IPS DF 19.7 (cell line): ENCODE data around the gene ALG8.

ENCODE experiments used
- DNase-seq: peaks from one replicate; pipeline ENCODE4 v3.0.0-alpha.2; 2013; ENCODE audit warnings: low read depth, low spot score

Gene ALG8

DNA sequence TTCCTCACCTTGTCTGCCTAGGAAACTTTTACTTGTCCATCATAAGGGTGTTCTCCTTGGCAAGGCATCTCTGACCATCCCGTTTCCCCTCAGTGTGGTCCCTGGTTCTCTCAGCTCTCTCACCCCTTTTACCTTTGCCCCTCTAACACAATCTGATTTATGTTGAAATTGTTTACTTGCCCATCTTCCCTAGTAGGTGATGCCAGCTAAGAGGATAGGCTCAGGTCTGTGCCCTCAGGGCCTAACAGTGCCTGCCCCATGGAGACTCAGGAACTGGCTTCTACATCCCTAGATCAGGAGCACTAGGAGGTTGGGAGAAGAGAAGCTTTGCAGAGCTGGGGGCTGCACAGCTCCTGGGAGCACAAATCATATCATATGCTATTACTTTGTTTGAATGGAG, 21.1 kb upstream of the ALG8 start:
- no peak for DNase-seq

DNA sequence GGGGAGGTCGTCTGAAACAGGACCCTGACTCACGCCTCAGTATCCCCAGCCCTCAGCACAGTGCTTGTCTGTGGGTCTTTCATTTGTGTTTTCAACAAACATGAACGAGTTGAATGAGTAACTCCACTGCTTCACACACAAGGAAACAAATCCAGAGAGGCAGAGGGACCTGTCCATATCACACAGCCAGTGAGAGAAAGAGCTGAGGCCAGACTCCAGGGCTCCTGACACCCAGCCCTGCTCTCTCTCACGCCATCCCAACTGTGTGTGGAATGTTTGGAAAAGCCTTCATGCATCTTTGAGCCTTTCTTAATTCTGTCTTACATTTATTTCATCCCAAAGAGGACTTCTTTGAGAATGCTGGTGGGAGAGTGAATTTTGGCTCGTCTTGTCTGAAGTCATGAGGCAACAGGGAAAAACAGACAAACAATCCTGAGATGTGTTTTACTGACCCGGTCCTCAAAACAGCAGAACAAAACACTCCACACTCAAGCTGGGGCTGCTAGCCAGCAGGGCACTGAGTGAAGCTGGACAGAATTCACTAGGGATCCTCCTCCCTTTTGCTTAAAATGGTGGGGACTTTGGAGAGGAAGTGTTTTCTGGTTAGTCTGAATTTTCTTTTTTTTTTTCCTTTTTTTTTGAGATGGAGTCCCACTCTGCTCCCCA, 19.7 kb upstream of the ALG8 start:
- no peak for DNase-seq

DNA sequence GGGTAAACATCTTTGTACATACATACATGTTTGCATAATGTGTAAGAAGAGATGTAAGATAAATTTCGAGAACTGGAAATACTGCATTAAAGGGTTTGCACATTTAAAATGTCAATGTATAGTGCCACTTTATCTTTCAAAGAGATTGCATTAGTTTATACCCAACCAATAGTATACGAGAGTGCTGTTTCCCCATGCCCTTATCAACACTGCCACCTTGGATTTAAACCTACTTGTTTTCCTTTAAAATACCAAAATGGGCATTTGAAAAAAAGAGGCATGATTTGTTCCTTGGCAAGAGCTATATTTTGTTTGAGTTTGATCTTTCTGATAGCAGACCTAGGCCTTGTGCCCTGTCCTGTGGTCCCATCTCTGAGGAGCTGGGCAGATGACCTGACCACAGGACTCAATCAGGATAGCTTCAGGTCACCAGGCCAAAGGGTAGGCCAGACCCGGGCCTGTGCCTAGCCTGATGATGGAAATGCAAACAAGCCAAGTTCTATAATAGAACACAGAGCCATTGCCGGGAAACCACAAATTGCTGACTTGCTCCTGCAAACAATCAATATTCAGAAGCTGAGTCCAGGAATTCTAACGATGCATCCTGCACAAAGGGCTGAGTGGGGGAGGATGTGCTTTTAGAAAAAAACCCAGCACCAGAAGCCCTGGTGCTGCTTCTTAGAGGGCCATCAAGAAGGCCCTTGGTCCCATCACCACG, 16.9 kb upstream of the ALG8 start:
- DNase-seq: no peak

DNA sequence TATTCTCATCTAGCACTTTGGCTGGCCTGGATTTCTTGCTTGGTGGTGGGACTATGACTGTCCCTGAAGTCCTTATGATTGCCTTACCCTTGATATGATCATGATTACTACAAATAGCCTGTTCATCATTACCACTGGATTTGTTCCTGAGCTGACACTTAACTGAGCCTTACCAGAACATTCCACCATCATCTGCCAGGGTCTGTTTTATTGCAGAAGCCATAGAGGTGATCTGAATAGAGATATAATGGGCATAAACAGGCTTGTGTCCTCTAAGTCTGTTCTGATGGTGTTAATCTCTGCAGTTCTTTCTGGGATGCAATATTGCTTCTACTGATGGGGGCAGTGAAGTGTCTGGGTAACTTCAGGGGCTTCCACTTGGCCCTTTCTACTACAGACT, 12.4 kb upstream of the ALG8 start:
- no peak for DNase-seq

DNA sequence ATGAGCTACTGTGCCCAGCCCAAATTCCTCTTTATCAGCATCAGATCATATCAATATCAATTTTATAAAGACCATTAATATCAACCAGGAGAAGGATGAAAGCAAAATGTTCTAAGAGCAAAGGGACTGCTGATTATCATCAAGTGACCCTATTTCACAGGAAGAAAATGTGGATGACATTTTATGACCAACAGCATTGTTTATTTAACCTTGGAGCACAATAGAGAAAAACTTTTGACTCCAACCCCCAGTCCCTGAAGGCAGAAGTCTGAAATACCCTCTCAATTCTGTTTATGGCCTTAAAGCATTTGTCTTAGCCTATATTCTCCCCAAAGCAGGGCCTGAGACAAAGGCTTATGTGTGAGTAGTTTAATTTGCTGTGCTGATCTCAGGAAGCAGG, 11.3 kb upstream of the ALG8 start:
- DNase-seq: no peak

- DNase-seq: no peak
Measured at GRCh38 chr11:78150346-78150745, 10.9 kb upstream of the ALG8 start.

GRCh38 chr11:78149646-78150045, 10.2 kb upstream of the ALG8 start:
- no peak for DNase-seq

- DNase-seq: no peak
Measured at GRCh38 chr11:78147807-78148206, 8.4 kb upstream of the ALG8 start.

DNA sequence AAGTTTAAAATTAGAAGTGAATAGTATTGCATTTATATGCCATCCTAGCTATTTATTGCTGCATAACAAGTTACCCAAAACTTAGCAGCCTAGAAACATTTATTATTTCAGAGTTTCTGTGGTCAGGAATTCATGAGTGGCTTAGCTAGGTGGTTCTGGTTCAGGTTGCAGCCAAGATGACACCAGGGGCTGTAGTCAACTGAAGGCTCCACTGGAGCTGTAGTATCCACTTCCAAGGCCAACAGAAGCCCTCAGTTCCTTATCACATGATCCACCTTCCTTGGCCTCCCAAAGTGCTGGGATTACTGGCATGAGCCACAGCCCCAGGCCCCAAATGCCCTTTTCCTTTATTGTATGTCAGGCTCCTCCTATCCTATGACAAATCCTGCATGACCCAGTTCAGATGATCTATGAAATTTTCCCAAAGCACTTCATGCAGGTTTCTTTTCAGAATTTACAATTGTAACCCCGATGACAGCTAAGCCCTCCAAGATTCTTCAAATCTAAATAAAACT, 6.1 kb upstream of the ALG8 start:
- DNase-seq: no peak

DNA sequence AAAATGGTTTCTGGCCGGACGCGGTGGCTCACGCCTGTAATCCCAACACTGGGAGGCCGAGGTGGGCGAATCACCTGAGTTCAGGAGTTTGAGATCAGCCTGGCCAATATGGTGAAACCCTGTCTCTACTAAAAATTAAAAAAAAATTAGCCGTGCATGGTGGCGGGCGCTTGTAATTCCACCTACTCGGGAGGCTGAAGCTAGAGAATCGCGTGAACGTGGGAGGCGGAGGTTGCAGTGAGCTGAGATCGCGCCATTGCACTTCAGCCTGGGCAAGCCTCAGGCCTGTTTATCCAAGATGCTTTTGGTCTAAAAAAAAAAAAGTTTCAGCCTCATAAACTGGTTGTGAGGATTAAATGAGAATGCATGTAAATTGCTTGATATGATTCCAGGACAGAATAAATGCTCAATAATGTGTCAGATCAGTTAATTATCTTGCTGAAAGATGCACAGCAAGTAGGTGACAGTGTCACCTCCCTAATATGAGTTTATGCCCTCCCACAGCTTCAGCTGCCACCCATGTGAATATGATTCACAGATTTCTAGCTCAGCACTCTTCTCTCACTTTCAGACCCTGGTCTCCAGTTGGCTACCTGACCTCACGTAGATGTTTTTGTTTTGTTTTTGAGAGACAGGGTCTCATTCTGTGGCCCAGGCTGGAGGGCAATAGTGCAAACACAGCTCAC, 1.1 kb upstream of the ALG8 start:
- DNase-seq: no peak

DNA sequence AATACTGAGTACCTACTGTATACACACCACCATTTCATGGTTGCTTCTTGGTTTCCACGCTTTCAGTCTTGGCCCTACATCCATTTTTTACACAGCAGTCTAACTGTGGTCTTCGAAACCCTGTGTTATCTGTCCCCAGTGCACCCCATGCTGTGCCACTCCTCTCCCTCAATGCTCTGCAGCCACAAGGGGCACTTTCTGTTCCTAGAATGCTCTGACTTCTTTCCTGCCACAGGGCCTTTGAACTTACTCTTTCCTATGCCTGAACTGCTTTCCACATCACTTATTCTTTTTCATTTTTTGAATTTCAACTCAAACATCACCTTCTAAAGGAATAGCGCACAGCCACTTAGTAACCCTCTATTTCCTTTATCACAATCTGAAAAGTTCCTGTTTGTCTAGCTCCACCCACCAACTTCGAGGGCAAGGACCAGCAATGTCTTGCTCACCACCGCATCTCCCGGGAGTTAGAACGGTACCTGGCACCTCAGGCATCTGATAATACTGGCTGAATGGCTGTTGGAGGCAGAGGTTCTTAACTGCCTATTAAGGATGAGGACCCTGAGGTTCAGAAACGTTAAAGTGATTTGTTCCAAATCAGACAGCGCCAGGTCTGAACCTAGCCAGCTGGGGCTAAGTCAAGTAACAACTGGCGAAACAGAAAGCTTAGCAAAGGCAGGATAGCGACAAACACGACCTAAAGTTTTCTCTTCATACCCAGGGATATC, 568 bp downstream of the ALG8 start:
- DNase-seq: no peak

DNA sequence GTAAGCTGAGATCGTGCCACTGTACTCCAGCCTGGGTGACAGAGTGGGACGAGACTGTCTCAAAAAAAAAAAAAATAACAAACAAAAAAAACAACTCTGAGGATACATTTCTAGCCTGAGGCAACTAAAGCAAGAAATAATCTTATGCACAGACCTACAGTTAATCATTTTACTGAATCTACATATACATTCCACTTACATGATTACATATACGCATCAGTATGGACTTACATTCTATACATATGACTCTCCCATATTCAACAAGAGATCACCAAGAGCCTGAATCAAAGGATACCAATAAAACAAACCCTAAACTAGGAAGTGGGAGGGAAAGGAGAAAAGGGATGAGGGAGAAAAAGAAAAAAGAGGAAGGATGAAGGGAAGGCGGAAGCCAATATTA, 1.1 kb downstream of the ALG8 start:
- DNase-seq: no peak

GRCh38 chr11:78132475-78132874, 7.0 kb downstream of the ALG8 start:
- DNase-seq: no peak

DNA sequence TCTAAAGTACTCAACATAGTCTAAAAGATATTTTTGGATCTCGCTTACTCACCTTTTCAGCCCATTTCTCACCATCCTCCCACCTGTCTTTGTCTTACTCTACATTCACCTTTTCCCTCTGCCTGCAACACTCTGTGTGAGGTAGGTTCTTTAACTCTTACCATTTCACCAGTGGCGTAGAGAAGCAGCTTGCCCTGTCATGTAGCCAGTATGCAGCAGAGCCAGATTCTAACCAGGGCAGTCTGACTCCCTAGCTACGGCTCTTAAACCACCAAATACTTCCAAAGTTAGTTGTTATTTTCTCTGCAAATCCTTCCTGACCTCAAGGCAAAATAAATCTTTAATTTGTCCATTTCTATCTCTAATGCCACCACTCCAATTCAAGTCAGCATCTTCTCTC, 7.5 kb downstream of the ALG8 start:
- DNase-seq: no peak

DNA sequence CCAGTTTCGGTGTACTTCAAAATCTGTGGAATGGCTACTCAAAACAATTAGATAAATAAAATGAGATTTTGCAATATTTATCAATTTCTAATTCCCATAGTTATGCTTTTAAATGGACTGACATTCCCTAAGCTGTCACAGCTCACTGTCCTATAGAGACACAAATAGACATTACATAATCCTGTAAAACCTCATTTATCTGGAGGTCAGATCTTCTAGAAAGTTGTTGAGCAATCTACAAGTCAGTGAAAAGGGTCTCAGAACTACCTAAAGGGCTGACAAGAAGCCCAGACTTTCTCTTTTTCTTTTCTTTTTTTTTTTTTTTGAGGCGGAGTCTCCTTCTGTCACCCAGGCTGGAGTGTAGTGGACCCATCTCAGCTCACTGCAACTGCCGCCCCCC, 12.0 kb downstream of the ALG8 start:
- DNase-seq: no peak

DNA sequence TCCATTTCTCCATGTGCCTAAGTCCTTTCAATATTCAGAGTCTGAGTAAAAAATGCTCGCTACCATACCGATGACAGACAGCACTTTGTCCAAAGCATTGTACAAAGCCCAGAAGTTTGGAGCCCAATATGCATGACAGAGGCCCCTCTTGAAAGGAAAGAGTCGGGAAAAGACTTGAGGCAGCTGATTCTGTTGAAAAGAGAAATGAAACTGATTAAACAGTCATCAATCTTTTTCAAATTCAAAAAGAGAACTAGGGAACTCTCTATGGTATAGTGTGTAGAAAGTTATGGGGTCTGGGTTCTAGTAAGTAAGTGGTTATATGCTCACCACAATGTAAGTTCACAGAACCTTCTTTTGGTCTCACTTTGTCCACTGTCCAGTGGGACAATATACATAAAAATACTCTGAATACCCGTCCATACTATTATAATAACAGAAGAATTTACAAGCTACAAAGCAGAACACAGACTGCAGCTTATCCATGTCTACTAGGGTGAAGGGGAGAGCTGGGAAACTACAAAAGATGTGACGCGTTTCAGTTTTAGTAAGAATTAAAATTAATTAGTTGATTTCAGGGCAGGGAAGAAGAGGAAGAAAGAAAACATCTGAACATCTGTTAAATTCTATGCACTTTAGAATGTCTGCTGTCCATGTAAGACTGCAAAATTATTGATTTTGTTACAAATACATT, 26.7 kb downstream of the ALG8 start:
- DNase-seq: no peak

DNA sequence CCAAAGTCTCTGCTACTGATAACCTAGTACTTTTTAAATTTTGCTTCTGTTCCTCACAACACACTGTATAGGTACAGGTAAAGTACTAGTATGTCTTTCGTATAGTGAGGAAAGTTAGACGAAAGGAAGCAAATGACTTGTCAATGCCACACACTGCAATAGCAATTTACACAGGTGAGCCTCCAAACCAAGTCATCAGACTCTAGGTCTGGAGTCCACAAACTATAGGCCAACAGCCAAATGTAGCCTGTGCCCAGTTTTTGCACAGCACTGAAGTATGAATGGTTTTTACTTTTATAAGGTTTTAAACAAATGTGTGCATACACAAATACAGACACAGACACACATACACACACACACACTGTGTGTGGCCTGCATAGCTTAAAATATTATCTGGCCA, 28.1 kb downstream of the ALG8 start:
- no peak for DNase-seq

DNA sequence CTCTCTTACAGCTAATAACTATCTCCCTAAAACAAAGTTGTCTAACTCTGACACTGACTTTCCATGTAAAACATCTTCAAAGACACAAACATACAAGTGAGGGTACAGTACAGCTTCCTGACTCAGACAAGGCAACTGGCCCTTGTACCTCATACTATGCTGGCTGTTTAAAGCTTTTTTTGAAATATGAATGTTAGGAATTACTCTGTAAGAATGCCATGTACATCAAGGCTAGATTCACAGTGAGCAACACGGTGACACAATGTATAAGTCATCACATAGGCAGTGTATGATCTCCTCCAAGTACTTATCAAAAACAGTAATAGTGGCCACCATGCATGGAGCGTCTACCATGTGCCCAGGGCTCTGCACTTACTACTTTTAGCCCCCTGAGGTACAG, 28.6 kb downstream of the ALG8 start:
- DNase-seq: no peak

DNA sequence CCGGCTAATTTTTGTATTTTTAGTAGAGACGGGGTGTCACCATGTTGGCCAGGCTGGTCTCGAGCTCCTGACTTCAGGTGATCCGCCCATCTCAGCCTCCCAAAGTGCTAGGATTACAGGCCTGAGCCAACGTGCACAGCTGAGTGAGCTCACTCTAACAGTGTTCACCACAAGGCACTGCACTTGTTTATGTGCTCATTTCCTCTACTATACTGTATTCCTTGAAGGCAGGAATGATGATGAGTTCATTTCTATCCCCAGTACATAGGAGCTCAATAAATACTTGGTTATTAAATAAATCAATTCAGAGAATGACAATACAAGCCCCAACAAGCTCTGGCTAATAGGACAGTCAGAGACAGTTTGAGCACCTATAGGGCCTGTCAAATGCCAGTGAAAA, 29.1 kb downstream of the ALG8 start:
- no peak for DNase-seq

- DNase-seq: no peak
Measured at GRCh38 chr11:78109081-78110015, 30.1 kb downstream of the ALG8 start.
